GM12892 (cell line): ENCODE results near the gene PRRX1.

Source experiments
- POLR2A ChIP-seq: IDR thresholded peaks from 2 replicates; pipeline ENCODE4 v1.6.1; 2011; ENCODE audit warnings: low read depth, low read length, control low read depth
- TAF1 ChIP-seq: IDR thresholded peaks from 2 replicates; pipeline ENCODE4 v1.6.1; 2011; ENCODE audit warnings: low read depth, mild to moderate bottlenecking, control low read depth, low read length, borderline replicate concordance

GRCh38 chr1:170668209-170669106, 4.5 kb downstream of the PRRX1 start:
- TF ChIP-seq TAF1 (no peak), POLR2A (no peak)
